Measurements from ENCODE around the gene DIAPH1.

GRCh38 chr5:141585594-141585993, 33.2 kb downstream of the DIAPH1 start:
- TF ChIP-seq CTCF (IDR thresholded peaks at IDR 0.05): no peak
- TF ChIP-seq POLR2A (IDR thresholded peaks at IDR 0.05): no peak
